H1 (cell line): ENCODE results near the gene RAB25. TPM values are rescaled to one million over a fixed set of nuclear protein-coding genes. Genes with fewer than 3 reads are reported as not detected.

Source experiments
- CTCF ChIA-PET: fragments of 300-600 bp; sonication (Branson Sonifier 250); formaldehyde crosslinking; loops from one replicate; lab custom pipeline; 2021; ENCODE audit not compliant: partially characterized antibody; lab: Charles Lee
- POLR2A ChIA-PET: fragments of 300-600 bp; sonication (Branson Sonifier 250); formaldehyde crosslinking; loops from one replicate; lab custom pipeline; 2021; ENCODE audit warnings: inconsistent platforms; ENCODE audit not compliant: partially characterized antibody; lab: Charles Lee
- DNase-seq, 2 experiments: peaks; one replicate each; pipeline versions ENCODE4 v3.0.0 to v3.0.0-alpha.2; 2010 to 2022; ENCODE audit warnings: low spot score in 2 of 2, low read depth in 1 of 2, mixed read lengths in 1 of 2
- FAIRE-seq: peaks from 2 replicates; lab custom pipeline; 2011; peaks lifted over from hg19 to GRCh38; lab: Jason Lieb, UNC
- H2AFZ ChIP-seq: 2 replicates; pipeline ENCODE4 v1.8.1; 2012; ENCODE audit warnings: low read length, inconsistent platforms
- H2AK5ac ChIP-seq: 2 replicates; pipeline ENCODE4 v1.6.1; 2013; ENCODE audit warnings: low read depth, low read length
- H2BK120ac ChIP-seq: replicated peaks from 2 replicates; pipeline ENCODE3; 2013; ENCODE audit warnings: low read depth, low read length, inconsistent platforms
- H2BK12ac ChIP-seq: 2 replicates; pipeline ENCODE4 v1.6.1; 2013; ENCODE audit warnings: low read depth, low read length
- H2BK15ac ChIP-seq: 2 replicates; pipeline ENCODE4 v1.6.1; 2013; ENCODE audit warnings: low read length
- H2BK20ac ChIP-seq: 2 replicates; pipeline ENCODE4 v1.6.1; 2013; ENCODE audit warnings: low read length
- H2BK5ac ChIP-seq: 2 replicates; pipeline ENCODE4 v1.6.1; 2013; ENCODE audit warnings: low read depth, low read length
- H3K14ac ChIP-seq: 2 replicates; pipeline ENCODE4 v1.6.1; 2013; ENCODE audit warnings: inconsistent platforms; ENCODE audit not compliant: insufficient read length
- H3K18ac ChIP-seq: 2 replicates; pipeline ENCODE4 v1.6.1; 2013; ENCODE audit warnings: low read length; ENCODE audit errors: extremely low read depth
- H3K23ac ChIP-seq: 2 replicates; pipeline ENCODE4 v1.6.1; 2013; ENCODE audit warnings: inconsistent platforms; ENCODE audit not compliant: insufficient read length
- H3K23me2 ChIP-seq: 2 replicates; pipeline ENCODE4 v1.6.1; 2013; ENCODE audit warnings: low read depth, low read length
- H3K27ac ChIP-seq: 2 replicates; pipeline ENCODE4 v1.6.1; 2011; ENCODE audit warnings: low read depth, low read length, inconsistent platforms
- H3K27me3 ChIP-seq, 4 experiments: replicated peaks in 1 of 4; 1 replicate in 1 of 4; 2 replicates in 3 of 4; pipeline versions ENCODE4 v1.6.1 to v1.8.1; 2011 to 2013; ENCODE audit warnings: low read length in 3 of 4, mild to moderate bottlenecking in 3 of 4, inconsistent platforms in 2 of 4, mixed read lengths in 2 of 4, moderate library complexity in 1 of 4; ENCODE audit not compliant: control insufficient read depth in 3 of 4, insufficient read depth in 3 of 4; ENCODE audit errors: extremely low read depth in 1 of 4
- H3K36me3 ChIP-seq, 4 experiments: 2 replicates each; pipeline versions ENCODE4 v1.6.1 to v1.8.1; 2011 to 2013; ENCODE audit warnings: mild to moderate bottlenecking in 4 of 4, low read length in 3 of 4, moderate library complexity in 2 of 4, control low read depth in 1 of 4, inconsistent platforms in 1 of 4; ENCODE audit not compliant: insufficient read depth in 4 of 4, control insufficient read depth in 2 of 4
- H3K4ac ChIP-seq: replicated peaks from 2 replicates; pipeline ENCODE3; 2013; ENCODE audit warnings: low read length, low read depth, mixed read lengths, inconsistent platforms; ENCODE audit not compliant: insufficient read length
- H3K4me1 ChIP-seq, 4 experiments: replicated peaks in 1 of 4; 1 replicate in 1 of 4; 2 replicates in 3 of 4; pipeline versions ENCODE4 v1.6.1 to v1.8.1; 2011 to 2013; ENCODE audit warnings: low read length in 3 of 4, inconsistent platforms in 2 of 4, mixed read lengths in 1 of 4; ENCODE audit not compliant: insufficient read depth in 4 of 4, control insufficient read depth in 3 of 4
- H3K4me2 ChIP-seq, 2 experiments: 2 replicates each; pipeline versions ENCODE4 v1.6.1 to v1.8.1; 2011 to 2013; ENCODE audit warnings: low read depth in 2 of 2, low read length in 2 of 2, control low read depth in 1 of 2, inconsistent platforms in 1 of 2, mild to moderate bottlenecking in 1 of 2; ENCODE audit not compliant: insufficient read depth in 1 of 2
- H3K4me3 ChIP-seq, 4 experiments: fragments of 200-600, 300-600 bp in 1 of 4; sonication (generic), shearing (Covaris generic), sonication (Bioruptor Twin) in 1 of 4; 2 replicates each; pipeline versions ENCODE4 v1.5.1 to v1.8.1; 2011 to 2016; ENCODE audit warnings: low read length in 4 of 4, low read depth in 3 of 4, control low read depth in 2 of 4, inconsistent platforms in 2 of 4, mild to moderate bottlenecking in 2 of 4, mixed read lengths in 1 of 4, moderate library complexity in 1 of 4; ENCODE audit not compliant: insufficient read depth in 2 of 4; ENCODE audit errors: extremely low read depth in 1 of 4
- H3K56ac ChIP-seq: replicated peaks from 2 replicates; pipeline ENCODE3; 2013; ENCODE audit warnings: low read depth, mild to moderate bottlenecking, mixed read lengths, low read length, inconsistent platforms; ENCODE audit not compliant: insufficient read length
- H3K79me1 ChIP-seq: 2 replicates; pipeline ENCODE4 v1.6.1; 2013; ENCODE audit warnings: low read depth, low read length, control low read depth
- H3K79me2 ChIP-seq, 2 experiments: 2 replicates each; pipeline versions ENCODE4 v1.6.1 to v1.8.1; 2012 to 2013; ENCODE audit warnings: low read length in 2 of 2, mild to moderate bottlenecking in 2 of 2, inconsistent platforms in 1 of 2; ENCODE audit not compliant: insufficient read depth in 2 of 2, control insufficient read depth in 1 of 2
- H3K9ac ChIP-seq, 4 experiments: replicated peaks in 1 of 4; 1 replicate in 1 of 4; 2 replicates in 3 of 4; pipeline versions ENCODE4 v1.6.1 to v1.8.1; 2011 to 2013; ENCODE audit warnings: low read depth in 3 of 4, low read length in 3 of 4, control low read depth in 2 of 4, mild to moderate bottlenecking in 2 of 4, moderate library complexity in 2 of 4, inconsistent platforms in 1 of 4; ENCODE audit errors: extremely low read depth in 1 of 4
- H3K9me3 ChIP-seq, 2 experiments: 2 replicates each; pipeline versions ENCODE4 v1.6.1 to v1.8.1; 2012 to 2013; ENCODE audit warnings: mild to moderate bottlenecking in 2 of 2, moderate library complexity in 2 of 2, control low read depth in 1 of 2, inconsistent platforms in 1 of 2, low read depth in 1 of 2, low read length in 1 of 2, mixed read lengths in 1 of 2; ENCODE audit not compliant: insufficient read depth in 2 of 2
- H4K20me1 ChIP-seq, 2 experiments: replicated peaks in 1 of 2; 2 replicates each; pipeline versions ENCODE3 to v1.8.1; 2011 to 2013; ENCODE audit warnings: inconsistent platforms in 2 of 2, low read length in 2 of 2, mild to moderate bottlenecking in 1 of 2; ENCODE audit not compliant: insufficient read depth in 2 of 2, control insufficient read depth in 1 of 2
- H4K5ac ChIP-seq: 2 replicates; pipeline ENCODE4 v1.6.1; 2013; ENCODE audit warnings: low read length, low read depth, mixed read lengths, inconsistent platforms; ENCODE audit not compliant: insufficient read length
- H4K8ac ChIP-seq: 2 replicates; pipeline ENCODE4 v1.8.0; 2013; ENCODE audit warnings: mild to moderate bottlenecking, moderate library complexity, low read length, inconsistent platforms; ENCODE audit not compliant: insufficient read depth; ENCODE audit errors: extremely low read depth
- H4K91ac ChIP-seq: replicated peaks from 2 replicates; pipeline ENCODE3; 2013; ENCODE audit warnings: low read length, mixed read lengths, inconsistent platforms; ENCODE audit not compliant: insufficient read length
- CBX8 ChIP-seq: fragments of 300-800, 300-1000 bp; sonication (generic); IDR thresholded peaks from 2 replicates; pipeline ENCODE4 v1.7.1; 2016; ENCODE audit warnings: low read depth, low read length, borderline replicate concordance
- CEBPB ChIP-seq: IDR thresholded peaks from 2 replicates; pipeline ENCODE4 v1.6.1; 2012; ENCODE audit warnings: low read depth, low read length
- POLR2A ChIP-seq, 2 experiments: IDR thresholded peaks; 1 replicate in 1 of 2; 2 replicates in 1 of 2; pipeline ENCODE4 v1.6.1; 2011; ENCODE audit warnings: low read depth in 2 of 2, low read length in 2 of 2, mild to moderate bottlenecking in 2 of 2; ENCODE audit errors: control extremely low read depth in 1 of 2
- SUZ12 ChIP-seq: fragments of 200-600 bp; sonication (generic); IDR thresholded peaks from 2 replicates; pipeline ENCODE4 v1.6.1; 2012; ENCODE audit warnings: mild to moderate bottlenecking, inconsistent platforms, low read length, moderate library complexity, mixed read lengths
- WGBS, 2 experiments: shearing (Covaris generic) in 1 of 2; methylation state at CpG; one replicate each; pipeline versions ENCODE4 v1.1.6 to v1.1.7; 2013 to 2015; ENCODE audit warnings: low lambda C conversion rate in 2 of 2, mixed read lengths in 2 of 2, inconsistent platforms in 1 of 2, low coverage in 1 of 2, missing lambda C conversion rate in 1 of 2; ENCODE audit not compliant: insufficient replicate concordance in 2 of 2, insufficient coverage in 1 of 2, insufficient read length in 1 of 2; ENCODE audit errors: extremely low coverage in 1 of 2, missing lambda C conversion rate in 1 of 2; 5-methylcytosine and 5-hydroxymethylcytosine counted together
- polyA plus RNA-seq, 7 experiments: library from polyadenylated mRNA; depleted of rRNA in 3 of 7; stranded (reverse) in 5 of 7; unstranded in 2 of 7; fragments of >200 nt in 5 of 7; fragments of 200-250 nt in 2 of 7; gene quantifications; 1 replicate in 5 of 7; 2 replicates in 1 of 7; 4 replicates in 1 of 7; pipeline versions ENCODE4 v1.2.1 to v1.2.3, GENCODE V29; 2011 to 2013; ENCODE audit warnings: missing spikeins in 2 of 7, mixed read lengths in 2 of 7
- total RNA-seq: library from RNA; stranded (reverse); fragmentation: NEBNext Ultra II Directional; extraction: Animal tissue kit (Norgen Biotek cat#: 25700); gene quantifications from 2 replicates; pipeline ENCODE4 v1.2.1, GENCODE V29; 2021

RAB25 gene
- total and polyA plus RNA-seq, 2 of the 8 experiments (the other 6 are each of a cell fraction or from before 2014, with no cell fraction given): 34.8 to 98.2 TPM

DNA sequence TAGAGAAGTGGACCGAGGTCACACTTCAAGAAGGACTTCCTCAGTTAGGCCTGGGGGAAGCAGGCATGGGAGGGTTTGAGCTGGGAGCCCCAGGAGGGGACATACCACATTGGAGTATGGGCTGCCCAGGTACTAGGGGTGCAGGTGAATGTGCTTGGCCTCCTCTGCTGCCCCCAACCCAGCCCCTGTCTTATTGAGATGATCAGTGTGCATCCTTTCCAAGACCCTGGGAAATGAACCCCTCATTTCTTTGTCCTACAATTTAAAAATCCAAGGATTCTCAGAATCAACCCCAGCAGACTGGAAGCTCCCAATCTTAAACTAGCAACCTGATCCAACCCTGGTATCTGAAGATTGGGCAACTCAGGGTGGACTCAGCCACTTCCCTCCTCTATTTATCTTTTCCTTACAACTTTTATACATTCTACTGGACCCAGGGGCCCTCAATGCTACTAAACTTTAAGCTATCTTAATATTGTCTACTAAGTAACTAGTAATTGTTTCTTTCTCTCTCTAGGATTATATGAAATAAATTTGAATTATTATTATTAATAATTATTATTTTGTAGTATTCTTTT, 12.2 kb downstream of the RAB25 start:
- Histone ChIP-seq H2BK5ac (peak overlapping the region; percentile 35), H3K23ac (no peak overlapping the region), H4K20me1 (peaks cover 6 to 20% of the 10 kb centered on the region in 2 experiments), H3K23me2 (peaks cover 1% of the 10 kb centered on the region; the same call in 1 of the 2 replicates), H4K5ac (no peak overlapping the region), H2BK20ac (peak overlapping the region; percentile 86; the same call in 1 of the 2 replicates), H3K36me3 (peaks cover 4 to 31% (median 10%) of the 10 kb centered on the region in 4 experiments; a peak in 7 of 8 replicates), H2BK120ac (no peak overlapping the region), H3K4me1 (peaks cover 24 to 53% (median 43%) of the 10 kb centered on the region in 4 experiments), H4K91ac (no peak overlapping the region), H4K8ac (no peak overlapping the region), H2BK15ac (peak overlapping the region; percentile 88; the same call in 1 of the 2 replicates), H3K79me2 (peaks cover 2 to 29% of the 10 kb centered on the region in 2 experiments), H2AK5ac (peak overlapping the region; percentile 24; the same call in 1 of the 2 replicates), H3K14ac (no peak overlapping the region), H3K4me2 (peak overlapping the region; percentile 12 to 17; a peak in 1 of 4 replicates), H2AFZ (no peak overlapping the region), H2BK12ac (peak overlapping the region; percentile 75; the same call in 1 of the 2 replicates), H3K4me3 (no peak overlapping the region), H3K27ac (no peak overlapping the region), H3K18ac (no peak overlapping the region; the same call in 1 of the 2 replicates), H3K27me3 (no peaks in the 10 kb centered on the region), H3K56ac (no peak overlapping the region), H3K4ac (no peak overlapping the region), H3K79me1 (peaks cover 15% of the 10 kb centered on the region), H3K9ac (no peak overlapping the region), H3K9me3 (no peaks in the 10 kb centered on the region)
- TF ChIP-seq POLR2A (IDR thresholded peaks at IDR 0.05; ENCODE audit: control extremely low read depth in 1 of 2, low read depth in 2 of 2, low read length in 2 of 2): peak in 1 of 2 experiments; percentile 28; a peak in 1 of 3 replicates
- no peak for TF ChIP-seq SUZ12
- TF ChIP-seq CEBPB: peak; percentile 38; the same call in 1 of the 2 replicates
- TF ChIP-seq CBX8: no peak
- no peak for FAIRE-seq
- ChIA-PET CTCF (interaction anchor here (0.8 to 1.8 kb wide), 10 partner anchors 8 to 83 kb away, joined by 3 to 6 read pairs (median 4); no protein-coding TSS in a partner anchor), POLR2A (interaction anchor here (0.5 to 9.7 kb wide), 18 partner anchors 8 to 537 kb away, joined by 3 to 88 read pairs (median 4); partner anchors contain the start of genes ARHGEF2, LAMTOR2, LMNA and MEX3A)
- 0% methylated on average over 1 of the region's 1 CpG; no CpG with 5 or more reads in 1 of the 2 experiments for whole genome bisulfite sequencing, 2 experiments
- no peak for DNase-seq
